H9 (cell line): ENCODE measurements around the gene B3GNT7. TPM values are rescaled to one million over a fixed set of nuclear protein-coding genes. Genes with fewer than 3 reads are reported as not detected.

ENCODE experiments used
- DNase-seq: peaks from one replicate; pipeline ENCODE4 v3.0.0-alpha.2; 2017
- H2AFZ ChIP-seq: one replicate; pipeline ENCODE4 v1.6.1; 2013; ENCODE audit warnings: mild to moderate bottlenecking, low read length, control low read depth, moderate library complexity
- H2AK5ac ChIP-seq: 2 replicates; pipeline ENCODE4 v1.6.1; 2013; ENCODE audit warnings: low read length, control low read depth, mixed read lengths; ENCODE audit not compliant: insufficient read length
- H2BK120ac ChIP-seq: one replicate; pipeline ENCODE4 v1.6.1; 2013; ENCODE audit warnings: low read depth, mild to moderate bottlenecking, low read length, control low read depth, inconsistent platforms; ENCODE audit not compliant: poor library complexity, severe bottlenecking
- H2BK12ac ChIP-seq: 2 replicates; pipeline ENCODE4 v1.6.1; 2013; ENCODE audit warnings: low read length, control low read depth, mixed read lengths, low read depth; ENCODE audit not compliant: insufficient read length
- H2BK15ac ChIP-seq: 2 replicates; pipeline ENCODE4 v1.6.1; 2013; ENCODE audit warnings: low read depth, low read length, control low read depth
- H2BK20ac ChIP-seq: one replicate; pipeline ENCODE4 v1.6.1; 2013; ENCODE audit warnings: low read depth, mild to moderate bottlenecking, low read length, control low read depth, inconsistent platforms; ENCODE audit not compliant: poor library complexity, severe bottlenecking
- H2BK5ac ChIP-seq: 2 replicates; pipeline ENCODE4 v1.6.1; 2013; ENCODE audit warnings: low read length, control low read depth, mixed read lengths; ENCODE audit not compliant: insufficient read length
- H3K14ac ChIP-seq: 2 replicates; pipeline ENCODE4 v1.6.1; 2013; ENCODE audit warnings: low read length, control low read depth; ENCODE audit not compliant: insufficient read depth
- H3K18ac ChIP-seq: 2 replicates; pipeline ENCODE4 v1.6.1; 2013; ENCODE audit warnings: low read depth, mild to moderate bottlenecking, mixed read lengths, low read length, control low read depth; ENCODE audit not compliant: insufficient read length
- H3K23ac ChIP-seq: 2 replicates; pipeline ENCODE4 v1.6.1; 2013; ENCODE audit warnings: low read length, control low read depth, mixed read lengths, low read depth; ENCODE audit not compliant: insufficient read length
- H3K23me2 ChIP-seq: 2 replicates; pipeline ENCODE4 v1.6.1; 2013; ENCODE audit warnings: low read depth, mild to moderate bottlenecking, mixed read lengths, low read length, control low read depth; ENCODE audit not compliant: insufficient read length, poor library complexity, severe bottlenecking
- H3K27ac ChIP-seq: 2 replicates; pipeline ENCODE4 v1.5.1; 2013; ENCODE audit warnings: low read length, control low read depth, mixed read lengths, low read depth; ENCODE audit not compliant: insufficient read length
- H3K27me3 ChIP-seq: 2 replicates; pipeline ENCODE4 v1.6.1; 2013; ENCODE audit warnings: low read length, control low read depth, inconsistent platforms; ENCODE audit not compliant: insufficient read depth
- H3K4ac ChIP-seq: 2 replicates; pipeline ENCODE4 v1.6.1; 2013; ENCODE audit warnings: low read depth, mild to moderate bottlenecking, control low read depth, inconsistent platforms, low read length, moderate library complexity
- H3K4me1 ChIP-seq: 2 replicates; pipeline ENCODE4 v1.6.1; 2013; ENCODE audit warnings: low read length, control low read depth, inconsistent platforms; ENCODE audit not compliant: insufficient read depth
- H3K4me2 ChIP-seq: 2 replicates; pipeline ENCODE4 v1.6.1; 2013; ENCODE audit warnings: low read length, control low read depth, mixed read lengths; ENCODE audit not compliant: insufficient read length, insufficient read depth
- H3K56ac ChIP-seq: 2 replicates; pipeline ENCODE4 v1.6.1; 2013; ENCODE audit warnings: low read depth, mild to moderate bottlenecking, mixed read lengths, low read length, control low read depth; ENCODE audit not compliant: insufficient read length
- H3K79me1 ChIP-seq: 2 replicates; pipeline ENCODE4 v1.6.1; 2013; ENCODE audit warnings: low read depth, mild to moderate bottlenecking, moderate library complexity, low read length, control low read depth, inconsistent platforms; ENCODE audit not compliant: insufficient read depth, poor library complexity, severe bottlenecking
- H3K79me2 ChIP-seq: 2 replicates; pipeline ENCODE4 v1.6.1; 2013; ENCODE audit warnings: low read length, control low read depth, inconsistent platforms; ENCODE audit not compliant: insufficient read depth
- H3K9ac ChIP-seq: 2 replicates; pipeline ENCODE4 v1.6.1; 2013; ENCODE audit warnings: low read length, control low read depth, mixed read lengths; ENCODE audit not compliant: insufficient read length; ENCODE audit errors: extremely low read depth
- H3K9me3 ChIP-seq: one replicate; pipeline ENCODE4 v1.6.1; 2013; ENCODE audit warnings: low read depth, low read length, inconsistent platforms; ENCODE audit not compliant: control insufficient read depth
- H3T11ph ChIP-seq: one replicate; pipeline ENCODE4 v1.6.1; 2013; ENCODE audit warnings: mild to moderate bottlenecking, low read length, control low read depth, inconsistent platforms
- H4K20me1 ChIP-seq: one replicate; pipeline ENCODE4 v1.6.1; 2013; ENCODE audit not compliant: control insufficient read depth, insufficient read length, insufficient read depth
- H4K5ac ChIP-seq: 2 replicates; pipeline ENCODE4 v1.6.1; 2013; ENCODE audit warnings: low read depth, mild to moderate bottlenecking, mixed read lengths, low read length, control low read depth; ENCODE audit not compliant: insufficient read length
- H4K8ac ChIP-seq: replicated peaks from 2 replicates; pipeline ENCODE4 v1.6.1; 2013; ENCODE audit warnings: low read length, control low read depth, mixed read lengths, low read depth; ENCODE audit not compliant: insufficient read length
- H4K91ac ChIP-seq: 2 replicates; pipeline ENCODE4 v1.6.1; 2013; ENCODE audit warnings: low read depth, mild to moderate bottlenecking, moderate library complexity, mixed read lengths, low read length, control low read depth; ENCODE audit not compliant: insufficient read length
- H3K27ac Mint-ChIP-seq, 3 experiments: 2 replicates in 2 of 3; 3 replicates in 1 of 3; pipeline ENCODE4 v1.8.0; 2020 to 2021; ENCODE audit warnings: mixed read lengths in 3 of 3, mild to moderate bottlenecking in 1 of 3, moderate library complexity in 1 of 3
- H3K27me3 Mint-ChIP-seq: 2 replicates; pipeline ENCODE4 v1.8.0; 2021; ENCODE audit warnings: low read depth, mild to moderate bottlenecking, moderate library complexity, mixed read lengths
- H3K36me3 Mint-ChIP-seq, 3 experiments: 2 replicates in 2 of 3; 3 replicates in 1 of 3; pipeline ENCODE4 v1.8.0; 2020 to 2021; ENCODE audit warnings: low read depth in 3 of 3, mixed read lengths in 3 of 3; ENCODE audit not compliant: insufficient read depth in 1 of 3
- H3K4me1 Mint-ChIP-seq, 2 experiments: 2 replicates each; pipeline ENCODE4 v1.8.0; 2020; ENCODE audit warnings: mixed read lengths in 2 of 2
- H3K4me3 Mint-ChIP-seq, 2 experiments: 2 replicates in 1 of 2; 3 replicates in 1 of 2; pipeline ENCODE4 v1.8.0; 2020 to 2021; ENCODE audit warnings: mild to moderate bottlenecking in 2 of 2, mixed read lengths in 2 of 2, moderate library complexity in 1 of 2
- H3K9me3 Mint-ChIP-seq, 2 experiments: 2 replicates in 1 of 2; 3 replicates in 1 of 2; pipeline ENCODE4 v1.8.0; 2020; ENCODE audit warnings: mild to moderate bottlenecking in 2 of 2, mixed read lengths in 2 of 2, moderate library complexity in 1 of 2
- CTCF ChIP-seq: fragments of 200-600 bp; sonication (generic); conservative IDR thresholded peaks from 3 replicates; pipeline ENCODE4 v1.8.0; 2021; ENCODE audit warnings: antibody characterized with exemption, mild to moderate bottlenecking
- WGBS: extraction: QIAGEN DNeasy Blood & Tissue Kit; methylation state at CpG from one replicate; pipeline ENCODE4 v1.1.7; 2013; ENCODE audit warnings: missing lambda C conversion rate, low lambda C conversion rate, mixed read lengths; ENCODE audit not compliant: insufficient read length; ENCODE audit errors: extremely low coverage; 5-methylcytosine and 5-hydroxymethylcytosine counted together
- total RNA-seq: library from RNA; stranded (reverse); gene quantifications from 2 replicates; pipeline ENCODE4 v1.2.1, GENCODE V29; 2021

Gene B3GNT7
- total RNA-seq, 1 experiment from 2014 or later: 42.2 TPM

- no peak overlapping the region for H3K4me2 ChIP-seq
- no peak overlapping the region for H2BK120ac ChIP-seq
- no peak overlapping the region for H4K91ac ChIP-seq
- no peak overlapping the region for H3K18ac ChIP-seq
- no peak overlapping the region for H3K27ac ChIP-seq
- H3K56ac ChIP-seq: no peak overlapping the region
- H4K20me1 ChIP-seq: no peaks in the 10 kb centered on the region
- no peaks in the 10 kb centered on the region for H3K9me3 ChIP-seq
- WGBS: no CpG with 5 or more reads among the region's 27 CpGs
- H3K27me3 ChIP-seq: no peaks in the 10 kb centered on the region
- no peak for DNase-seq
- no peak overlapping the region for H3K23ac ChIP-seq
- H2BK15ac ChIP-seq: no peak overlapping the region
- H3K4ac ChIP-seq: no peak overlapping the region
- H3K14ac ChIP-seq: no peak overlapping the region
- H4K8ac ChIP-seq: no peak overlapping the region
- H3K79me1 ChIP-seq: no peaks in the 10 kb centered on the region
- no peaks in the 10 kb centered on the region for H3K9me3 Mint-ChIP-seq
- no peak overlapping the region for H3K4me3 Mint-ChIP-seq
- H2AFZ ChIP-seq: no peak overlapping the region
- no peaks in the 10 kb centered on the region; the same call in 1 of the 2 replicates for H3K79me2 ChIP-seq
- peaks cover 11 to 13% (median 12%) of the 10 kb centered on the region in 3 experiments; a peak in 5 of 7 replicates for H3K36me3 Mint-ChIP-seq
- no peak overlapping the region for H2BK5ac ChIP-seq
- no peak overlapping the region for H3K27ac Mint-ChIP-seq
- no peak overlapping the region for H3K9ac ChIP-seq
- peaks cover 9% of the 10 kb centered on the region for H3K23me2 ChIP-seq
- H3K4me1 Mint-ChIP-seq: peaks cover 48 to 53% of the 10 kb centered on the region in 2 experiments
- H3K4me1 ChIP-seq: no peaks in the 10 kb centered on the region; the same call in 1 of the 2 replicates
- H2AK5ac ChIP-seq: no peak overlapping the region
- no peak overlapping the region for H2BK12ac ChIP-seq
- TF ChIP-seq CTCF: no peak
- no peak overlapping the region for H4K5ac ChIP-seq
- H3T11ph ChIP-seq: no peak overlapping the region
- H3K27me3 Mint-ChIP-seq: peaks cover 3% of the 10 kb centered on the region; the same call in 1 of the 2 replicates
- H2BK20ac ChIP-seq: no peak overlapping the region
These were observed 3.1 kb downstream of the B3GNT7 start for GRCh38 chr2:231398585-231398984.
